IMR-90 (cell line): Measurements from ENCODE around the gene HNRNPM. TPM values are rescaled to one million over a fixed set of nuclear protein-coding genes. Genes with fewer than 3 reads are reported as not detected.

Source experiments
- ATAC-seq: fragments of 200-7000 bp; cut with Tn5 transposase; 2 replicates; pipeline ENCODE4 v1.9.1; 2020; ENCODE audit warnings: low read depth, mild to moderate bottlenecking, moderate library complexity
- BruUV-seq: library from RNA; stranded (reverse); fragments of 400-500 nt; replicated peaks from 2 replicates; lab custom pipeline; 2021; lab: Mats Ljungman, UMichigan
- CTCF ChIA-PET: fragments of 300-600 bp; formaldehyde crosslinking; extraction: SDS; loops from one replicate; lab custom pipeline; 2021; ENCODE audit warnings: antibody characterized with exemption; lab: Yijun Ruan, JAX
- POLR2A ChIA-PET: fragments of 300-600 bp; sonication (Branson Sonifier 250); formaldehyde crosslinking; loops from one replicate; lab custom pipeline; 2022; ENCODE audit warnings: antibody characterized with exemption; ENCODE audit not compliant: unreplicated experiment; lab: Charles Lee
- DNase-seq: peaks from one replicate; pipeline ENCODE4 v3.0.0; 2013
- H2AFZ ChIP-seq: replicated peaks from 2 replicates; pipeline ENCODE3; 2013; ENCODE audit warnings: low read length, mild to moderate bottlenecking; ENCODE audit not compliant: poor library complexity
- H2AK5ac ChIP-seq: 2 replicates; pipeline ENCODE4 v1.6.1; 2013; ENCODE audit warnings: low read depth, low read length, inconsistent platforms
- H2AK9ac ChIP-seq: replicated peaks from 2 replicates; pipeline ENCODE3; 2013; ENCODE audit warnings: mild to moderate bottlenecking, low read depth, low read length, moderate library complexity; ENCODE audit not compliant: poor library complexity
- H2BK120ac ChIP-seq: 2 replicates; pipeline ENCODE4 v1.6.1; 2013; ENCODE audit warnings: low read depth, low read length, inconsistent platforms
- H2BK15ac ChIP-seq: 3 replicates; pipeline ENCODE4 v1.6.1; 2013; ENCODE audit warnings: low read depth, low read length, inconsistent platforms
- H2BK20ac ChIP-seq: 2 replicates; pipeline ENCODE4 v1.6.1; 2013; ENCODE audit warnings: low read depth, mild to moderate bottlenecking, inconsistent platforms, low read length, moderate library complexity
- H2BK5ac ChIP-seq: 2 replicates; pipeline ENCODE4 v1.6.1; 2013; ENCODE audit warnings: mild to moderate bottlenecking, low read depth, low read length, inconsistent platforms; ENCODE audit not compliant: poor library complexity, severe bottlenecking
- H3K14ac ChIP-seq: replicated peaks from 2 replicates; pipeline ENCODE4 v1.6.1; 2013; ENCODE audit warnings: low read depth, low read length, inconsistent platforms
- H3K18ac ChIP-seq: 2 replicates; pipeline ENCODE4 v1.6.1; 2013; ENCODE audit warnings: low read depth, low read length, control low read depth
- H3K23ac ChIP-seq: 2 replicates; pipeline ENCODE4 v1.6.1; 2013; ENCODE audit warnings: low read depth, low read length, inconsistent platforms
- H3K27ac ChIP-seq: 2 replicates; pipeline ENCODE4 v1.5.1; 2013; ENCODE audit warnings: mild to moderate bottlenecking, control low read depth, low read length; ENCODE audit not compliant: insufficient read depth
- H3K27me3 ChIP-seq: 2 replicates; pipeline ENCODE4 v1.6.1; 2013; ENCODE audit warnings: low read length; ENCODE audit not compliant: control insufficient read depth, insufficient read depth
- H3K36me3 ChIP-seq: 2 replicates; pipeline ENCODE4 v1.6.1; 2013; ENCODE audit warnings: low read length, mixed read lengths; ENCODE audit not compliant: control insufficient read depth, insufficient read depth
- H3K4ac ChIP-seq: 2 replicates; pipeline ENCODE4 v1.6.1; 2013; ENCODE audit warnings: low read depth, low read length, inconsistent platforms
- H3K4me1 ChIP-seq: 2 replicates; pipeline ENCODE4 v1.6.1; 2013; ENCODE audit warnings: low read length, mixed read lengths; ENCODE audit not compliant: control insufficient read depth, insufficient read depth
- H3K4me2 ChIP-seq: 2 replicates; pipeline ENCODE4 v1.6.1; 2013; ENCODE audit warnings: low read depth, mild to moderate bottlenecking, control low read depth, low read length, moderate library complexity
- H3K4me3 ChIP-seq: 2 replicates; pipeline ENCODE4 v1.5.1; 2013; ENCODE audit warnings: low read depth, mild to moderate bottlenecking, control low read depth, low read length, moderate library complexity; ENCODE audit not compliant: insufficient read depth
- H3K56ac ChIP-seq: 2 replicates; pipeline ENCODE4 v1.6.1; 2013; ENCODE audit warnings: low read length, inconsistent platforms; ENCODE audit not compliant: insufficient read depth; ENCODE audit errors: extremely low read depth
- H3K79me1 ChIP-seq, 2 experiments: 2 replicates each; pipeline ENCODE4 v1.6.1; 2013; ENCODE audit warnings: low read length in 2 of 2, inconsistent platforms in 1 of 2, low read depth in 1 of 2
- H3K9ac ChIP-seq: 2 replicates; pipeline ENCODE4 v1.6.1; 2013; ENCODE audit warnings: low read depth, low read length, control low read depth
- H3K9me1 ChIP-seq: 2 replicates; pipeline ENCODE4 v1.6.1; 2013; ENCODE audit warnings: low read length, inconsistent platforms; ENCODE audit not compliant: insufficient read depth
- H3K9me3 ChIP-seq: 2 replicates; pipeline ENCODE4 v1.6.1; 2013; ENCODE audit warnings: low read length; ENCODE audit not compliant: control insufficient read depth, insufficient read depth
- H4K20me1 ChIP-seq: 2 replicates; pipeline ENCODE4 v1.6.1; 2013; ENCODE audit warnings: low read length, inconsistent platforms; ENCODE audit not compliant: insufficient read depth
- H4K5ac ChIP-seq: 2 replicates; pipeline ENCODE4 v1.6.1; 2013; ENCODE audit warnings: mild to moderate bottlenecking, low read depth, low read length, control low read depth
- H4K8ac ChIP-seq, 2 experiments: 2 replicates each; pipeline ENCODE4 v1.6.1; 2013; ENCODE audit warnings: low read depth in 2 of 2, low read length in 2 of 2, control low read depth in 1 of 2, inconsistent platforms in 1 of 2
- H4K91ac ChIP-seq: 2 replicates; pipeline ENCODE4 v1.6.1; 2013; ENCODE audit warnings: low read depth, low read length, inconsistent platforms; ENCODE audit not compliant: insufficient read depth
- CEBPB ChIP-seq: IDR thresholded peaks from 2 replicates; pipeline ENCODE4 v1.6.1; 2012; ENCODE audit warnings: low read depth, low read length, improper control_type of control experiment
- CHD1 ChIP-seq: IDR thresholded peaks from 2 replicates; pipeline ENCODE4 v1.6.1; 2012; ENCODE audit warnings: low read depth, low read length, improper control_type of control experiment
- CTCF ChIP-seq: conservative IDR thresholded peaks from 2 replicates; pipeline ENCODE4 v1.5.1; 2012; ENCODE audit warnings: mild to moderate bottlenecking, low read depth, low read length, improper control_type of control experiment
- MAZ ChIP-seq: IDR thresholded peaks from 2 replicates; pipeline ENCODE4 v1.6.1; 2012; ENCODE audit warnings: low read depth, mild to moderate bottlenecking, low read length, improper control_type of control experiment, moderate library complexity, borderline replicate concordance
- MXI1 ChIP-seq: IDR thresholded peaks from 2 replicates; pipeline ENCODE4 v1.6.1; 2012; ENCODE audit warnings: low read depth, mild to moderate bottlenecking, low read length, moderate library complexity, borderline replicate concordance
- RAD21 ChIP-seq: IDR thresholded peaks from 2 replicates; pipeline ENCODE4 v1.6.1; 2012; ENCODE audit warnings: low read length, improper control_type of control experiment
- WGBS, 2 experiments: methylation state at CpG; one replicate each; pipeline versions ENCODE4 v1.1.5 to v1.1.7; 2013; ENCODE audit warnings: missing lambda C conversion rate in 2 of 2; ENCODE audit not compliant: insufficient read length in 1 of 2; ENCODE audit errors: extremely low coverage in 2 of 2; 5-methylcytosine and 5-hydroxymethylcytosine counted together
- dilution Hi-C: fragments of 300-500 bp; cut with HindIII; formaldehyde crosslinking; loops from one replicate; pipeline ENCODE4 v1.14.3; 2018; ENCODE audit warnings: low sequenced_read_pairs; ENCODE audit not compliant: unreplicated experiment
- in situ Hi-C: fragments of 300-500 bp; cut with MboI; formaldehyde crosslinking; loops from 3 replicates; pipeline ENCODE4 v1.14.3; 2019; ENCODE audit warnings: low sequenced_read_pairs, inconsistent platforms, mixed read lengths
- intact Hi-C: fragments of 100-400 bp; cut with micrococcal nuclease; formaldehyde crosslinking; loops from 2 replicates; pipeline ENCODE4 v1.10.0; 2022
- polyA plus RNA-seq, 3 experiments: library from polyadenylated mRNA; depleted of rRNA; stranded (reverse); fragments of >200 nt; gene quantifications; 2 replicates each; pipeline ENCODE4 v1.2.3, GENCODE V29; 2012; ENCODE audit warnings: low replicate concordance in 1 of 3
- total RNA-seq: library from RNA; depleted of rRNA; stranded (reverse); fragments of >200 nt; gene quantifications from 2 replicates; pipeline ENCODE4 v1.2.3, GENCODE V29; 2012

The HNRNPM gene
- total and polyA plus RNA-seq, 2 of the 4 experiments (the other 2 are of a cell fraction), result 75.6 to 197 TPM

- Histone ChIP-seq H3K79me1 (no peaks in the 10 kb centered on the region), H2BK20ac (no peak overlapping the region), H2BK15ac (no peak overlapping the region), H4K20me1 (no peaks in the 10 kb centered on the region), H3K56ac (no peak overlapping the region), H3K9me1 (no peaks in the 10 kb centered on the region), H3K36me3 (no peaks in the 10 kb centered on the region), H4K5ac (no peak overlapping the region), H3K23ac (no peak overlapping the region), H2AK5ac (no peak overlapping the region), H3K18ac (no peak overlapping the region), H2BK120ac (no peak overlapping the region), H3K4ac (no peak overlapping the region), H3K9me3 (no peaks in the 10 kb centered on the region), H4K8ac (no peak overlapping the region), H4K91ac (no peak overlapping the region), H3K4me3 (no peak overlapping the region), H2BK5ac (no peak overlapping the region), H3K27ac (no peak overlapping the region), H3K9ac (no peak overlapping the region), H3K27me3 (no peaks in the 10 kb centered on the region), H3K4me2 (no peak overlapping the region), H3K4me1 (no peaks in the 10 kb centered on the region; the same call in 1 of the 2 replicates), H2AFZ (no peak overlapping the region), H2AK9ac (no peak overlapping the region), H3K14ac (no peak overlapping the region)
- 96% methylated on average over 12 of the region's 41 CpGs; no CpG with 5 or more reads in 1 of the 2 experiments for WGBS, 2 experiments
- DNase-seq, result no peak
- no peak for ATAC-seq
- dilution Hi-C loops, result no loop called here
- ChIA-PET POLR2A (no interaction called here), CTCF (interaction anchor here (0.5 kb wide), 1 partner anchor 233 kb away, joined by 3 read pairs; no protein-coding TSS in a partner anchor)
- BruUV-seq, result no TSS peak
- in situ Hi-C loops, result no loop called here
- TF ChIP-seq MAZ, result no peak
- no peak for TF ChIP-seq CTCF
- TF ChIP-seq RAD21, result no peak
- no peak for TF ChIP-seq MXI1
- TF ChIP-seq CHD1, result no peak
- no peak for TF ChIP-seq CEBPB
- intact Hi-C loops, result no loop called here
Measured at GRCh38 chr19:8499048-8499833, 54.5 kb downstream of the HNRNPM start.
